A204.1 (cell line): ENCODE data around the gene ANKDD1B.

Source experiments
- FAIRE-seq: peaks from 2 replicates; lab custom pipeline; 2012; peaks lifted over from hg19 to GRCh38; lab: Jason Lieb, UNC

The ANKDD1B gene

GRCh38 chr5:75616971-75617621 lies 5.8 kb downstream of the ANKDD1B start:
- no peak for FAIRE-seq

GRCh38 chr5:75617736-75618352 lies 6.6 kb downstream of the ANKDD1B start:
- no peak for FAIRE-seq

- FAIRE-seq: no peak
Measured at GRCh38 chr5:75620184-75620959, 9.1 kb downstream of the ANKDD1B start.

GRCh38 chr5:75622564-75622963 lies 11.3 kb downstream of the ANKDD1B start:
- no peak for FAIRE-seq

- no peak for FAIRE-seq
Measured at GRCh38 chr5:75623846-75624245, 12.6 kb downstream of the ANKDD1B start.

GRCh38 chr5:75626959-75627358 lies 15.7 kb downstream of the ANKDD1B start:
- FAIRE-seq: no peak

- FAIRE-seq: no peak
Measured at GRCh38 chr5:75627801-75628200, 16.5 kb downstream of the ANKDD1B start.

- FAIRE-seq: no peak
Measured at GRCh38 chr5:75630875-75631274, 19.6 kb downstream of the ANKDD1B start.

- no peak for FAIRE-seq
Measured at GRCh38 chr5:75632321-75632720, 21.1 kb downstream of the ANKDD1B start.

- no peak for FAIRE-seq
Measured at GRCh38 chr5:75637949-75638348, 26.7 kb downstream of the ANKDD1B start.

- FAIRE-seq: no peak
Measured at GRCh38 chr5:75639535-75640311, 28.5 kb downstream of the ANKDD1B start.

- FAIRE-seq: no peak
Measured at GRCh38 chr5:75640395-75640794, 29.1 kb downstream of the ANKDD1B start.

- FAIRE-seq: no peak
Measured at GRCh38 chr5:75640826-75641225, 29.6 kb downstream of the ANKDD1B start.

GRCh38 chr5:75648712-75649111 lies 37.5 kb downstream of the ANKDD1B start:
- FAIRE-seq: no peak

- FAIRE-seq: no peak
Measured at GRCh38 chr5:75651575-75652238, 40.5 kb downstream of the ANKDD1B start.

GRCh38 chr5:75653521-75653920 lies 42.3 kb downstream of the ANKDD1B start:
- no peak for FAIRE-seq

- FAIRE-seq: no peak
Measured at GRCh38 chr5:75654693-75655295, 43.5 kb downstream of the ANKDD1B start.

- no peak for FAIRE-seq
Measured at GRCh38 chr5:75656311-75657003, 45.2 kb downstream of the ANKDD1B start.

- no peak for FAIRE-seq
Measured at GRCh38 chr5:75659791-75660450, 48.7 kb downstream of the ANKDD1B start.

- no peak for FAIRE-seq
Measured at GRCh38 chr5:75660678-75661465, 49.6 kb downstream of the ANKDD1B start.
